Mesenteric fat pad (tissue), 1 donor: ENCODE results near the gene UPF1. TPM values are rescaled to one million over a fixed set of nuclear protein-coding genes. Genes with fewer than 3 reads are reported as not detected.

Experiments
- DNase-seq: peaks from one replicate; pipeline ENCODE4 v3.0.0-alpha.2; 2020; ENCODE audit warnings: low spot score
- total RNA-seq: library from RNA; stranded (reverse); fragmentation: NEBNext Ultra II Directional; extraction: Animal tissue kit (Norgen Biotek cat#: 25700); gene quantifications from one replicate; pipeline ENCODE4 v1.2.1, GENCODE V29; 2021
- donor health status: DM: yes; HTN: yes; CAD: no.

UPF1 gene
- total RNA-seq, 1 donor from 2014 or later, result 53.8 TPM

DNA sequence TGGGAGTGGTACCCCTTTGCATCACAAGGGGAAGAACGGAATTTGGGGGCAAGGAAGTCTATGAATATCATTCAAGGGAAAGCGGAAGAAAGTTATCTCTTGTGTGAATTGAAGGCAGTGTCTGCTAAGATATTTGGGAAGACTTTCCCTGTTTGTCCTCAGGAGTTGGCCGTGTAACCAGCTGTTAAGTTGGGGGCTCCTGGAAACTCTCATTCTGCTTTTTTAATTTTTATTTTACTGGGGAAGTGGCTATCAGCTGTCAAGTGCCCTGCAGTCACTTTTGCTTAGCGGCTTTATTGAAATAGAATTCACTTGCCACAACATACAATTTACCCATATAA lies 2.9 kb downstream of the UPF1 start:
- no peak for DNase-seq

DNA sequence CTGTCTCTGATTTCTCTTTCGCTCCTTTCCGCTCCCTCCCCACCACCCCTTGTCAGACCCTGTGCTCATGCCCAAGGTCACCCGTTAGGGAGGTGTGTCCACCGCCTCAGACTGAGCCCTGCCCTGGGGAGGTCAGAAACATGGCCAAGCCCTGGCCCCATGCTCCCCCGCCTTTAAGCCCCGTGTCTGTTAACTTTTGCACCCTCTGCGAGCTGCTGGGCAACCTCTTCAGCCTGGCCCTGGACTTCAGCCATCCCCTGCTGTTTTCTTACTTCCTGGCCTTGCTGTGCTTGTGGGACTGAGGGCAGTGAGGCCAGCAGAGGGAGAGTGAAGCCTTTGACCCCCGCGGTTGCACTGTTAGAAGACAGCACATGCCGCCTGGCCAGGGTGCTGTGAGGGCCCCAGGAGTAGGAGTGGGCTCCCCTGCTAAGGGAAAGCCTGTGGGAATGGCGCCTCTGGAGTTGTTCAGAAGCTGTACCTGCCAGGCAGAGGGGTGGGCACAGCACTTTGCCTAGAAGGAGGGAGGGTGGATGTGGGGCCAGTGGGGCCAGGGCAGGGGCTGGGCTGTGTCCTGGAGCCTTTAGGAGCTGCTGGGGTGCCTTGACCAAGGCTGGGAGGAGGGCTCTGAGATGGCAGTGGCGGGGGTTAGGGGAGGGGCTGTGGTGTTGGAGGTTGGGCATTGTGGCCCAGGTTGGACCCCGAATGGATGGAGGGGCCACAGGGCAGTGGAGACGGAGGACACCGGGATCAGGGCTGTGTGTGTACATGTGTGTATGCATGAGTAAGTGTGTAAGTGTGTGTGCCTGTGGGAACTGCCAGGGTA lies 7.9 kb downstream of the UPF1 start:
- DNase-seq, result no peak

DNA sequence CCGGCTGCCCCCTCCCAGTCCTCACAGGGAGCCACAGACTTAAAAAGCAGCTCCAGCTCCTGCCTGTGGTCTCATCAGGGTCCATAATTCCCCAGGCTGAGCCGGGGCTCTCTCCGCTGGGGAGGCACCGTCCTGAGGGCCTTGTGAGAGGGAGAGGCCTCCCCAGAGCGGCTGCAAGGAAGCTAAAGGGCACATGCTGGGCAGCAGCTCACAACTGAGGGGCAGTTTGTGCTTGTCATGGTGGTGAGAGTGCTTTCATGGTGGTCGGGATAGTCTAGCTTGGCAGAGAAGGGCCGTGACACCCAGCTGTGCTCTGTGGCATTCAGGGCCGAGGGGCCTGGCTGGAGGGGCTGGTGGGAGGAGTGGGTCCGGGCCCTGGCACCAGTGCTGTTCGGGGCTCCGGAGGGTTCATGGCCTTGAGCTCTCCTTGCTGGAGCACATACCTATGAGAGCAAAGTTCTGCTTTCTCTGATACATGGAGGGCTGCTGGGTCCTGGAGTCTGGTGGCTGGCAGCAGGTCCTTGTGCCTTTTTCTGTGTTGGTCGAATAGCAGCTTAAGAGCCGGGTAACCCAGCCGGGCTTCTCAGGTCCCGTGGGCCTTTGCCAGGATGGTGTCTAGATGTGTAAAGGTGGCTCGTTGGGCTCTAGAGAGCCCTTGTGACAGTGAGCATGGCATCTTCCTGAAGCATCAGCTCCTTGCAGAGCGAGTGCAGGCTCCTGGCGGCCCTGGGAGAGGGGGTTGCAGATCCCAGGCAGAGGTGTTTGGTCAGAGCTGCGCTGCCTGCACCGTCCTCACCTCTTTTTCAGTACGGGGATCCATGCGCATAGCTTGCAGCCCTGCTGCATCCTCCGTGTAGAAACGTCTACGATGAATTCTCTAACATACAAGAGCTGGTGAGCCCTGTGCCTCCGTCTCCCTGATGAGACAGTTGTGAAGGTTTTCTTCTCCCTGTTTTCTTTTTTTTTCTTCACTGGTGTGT lies 8.8 kb downstream of the UPF1 start:
- no peak for DNase-seq

DNA sequence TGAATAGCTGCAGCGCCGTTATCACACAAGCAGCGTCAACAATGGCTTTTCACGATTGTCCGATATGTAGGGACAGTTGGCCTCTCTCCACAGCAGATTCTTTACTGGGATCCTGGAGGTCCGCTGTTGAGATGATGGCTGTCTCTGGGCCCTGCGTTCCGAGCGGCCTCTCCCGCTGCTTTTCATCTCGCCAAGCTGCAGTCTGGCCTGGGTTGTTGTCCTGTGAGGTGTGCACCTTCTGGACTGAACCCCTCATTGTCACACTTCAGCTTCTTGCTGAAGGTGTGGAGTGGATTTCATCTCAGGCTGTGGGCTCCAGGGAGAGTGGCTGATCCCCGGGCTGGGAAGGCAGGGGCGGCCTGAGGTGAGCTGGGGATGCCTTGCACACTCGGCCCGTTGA lies 9.6 kb downstream of the UPF1 start:
- no peak for DNase-seq

DNA sequence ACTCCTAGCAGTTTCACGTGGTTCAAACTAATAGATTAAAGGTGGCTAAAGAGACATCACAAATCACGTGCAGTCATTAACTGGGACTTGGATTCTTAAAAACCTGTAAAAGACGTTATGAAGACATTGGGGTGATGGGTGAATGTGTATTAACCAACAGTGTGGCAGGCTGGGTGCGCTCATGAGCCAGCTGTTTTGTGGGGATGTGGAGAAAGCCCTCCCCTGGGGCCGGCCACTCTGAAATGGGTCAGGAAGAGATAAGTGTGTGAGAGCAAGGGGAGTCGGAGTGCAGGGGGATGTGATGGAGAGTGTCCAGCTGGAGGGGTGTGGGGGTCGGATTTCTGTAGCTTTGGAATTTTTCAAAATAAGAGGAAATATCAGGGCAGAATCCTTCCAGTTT lies 10.4 kb downstream of the UPF1 start:
- DNase-seq, result no peak

DNA sequence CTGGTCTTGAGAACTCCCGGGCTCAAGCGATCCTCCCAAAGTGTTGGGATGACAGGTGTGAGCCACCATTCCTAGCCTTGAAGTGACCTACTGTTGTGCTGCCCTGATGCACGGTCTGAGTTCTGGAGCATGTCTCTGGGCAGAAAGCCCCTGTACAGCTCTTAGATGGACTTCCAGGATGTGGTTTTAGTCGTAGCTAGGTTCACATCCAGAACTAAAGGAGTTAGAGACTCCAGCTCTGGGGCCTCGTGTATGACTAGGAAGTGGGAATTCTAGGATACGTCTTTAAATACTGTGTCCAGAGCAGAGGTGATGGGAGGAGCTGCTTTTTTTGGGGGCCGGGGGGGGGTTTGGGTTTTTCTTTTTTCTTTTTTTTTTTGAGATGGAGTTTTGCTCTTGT lies 12.2 kb downstream of the UPF1 start:
- DNase-seq, result no peak

DNA sequence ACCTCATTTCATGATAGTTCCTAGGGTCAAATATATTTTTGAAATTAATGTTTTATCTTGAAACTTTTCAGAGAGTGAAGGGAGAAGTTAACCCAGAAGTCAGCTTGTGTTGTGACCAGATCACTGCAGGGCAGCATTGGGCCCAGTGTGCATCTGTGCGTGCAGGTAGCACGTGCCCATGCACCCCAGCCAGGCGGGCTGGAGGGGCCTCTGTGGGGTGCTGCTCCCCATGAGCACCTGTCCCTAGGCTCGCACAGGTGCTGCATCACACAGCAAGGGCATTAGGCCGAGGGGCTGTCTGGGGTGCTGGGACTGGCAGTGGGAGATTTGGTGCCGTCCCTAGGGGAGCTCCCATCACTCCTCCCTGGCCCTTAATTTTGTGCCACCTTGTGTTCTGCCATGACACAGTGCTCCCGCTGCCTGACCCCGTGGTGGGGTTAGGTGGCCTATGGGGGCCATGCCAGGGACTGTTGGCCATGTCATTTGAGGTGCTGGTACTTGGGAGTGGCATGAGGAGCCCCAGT lies 13.1 kb downstream of the UPF1 start:
- no peak for DNase-seq

DNA sequence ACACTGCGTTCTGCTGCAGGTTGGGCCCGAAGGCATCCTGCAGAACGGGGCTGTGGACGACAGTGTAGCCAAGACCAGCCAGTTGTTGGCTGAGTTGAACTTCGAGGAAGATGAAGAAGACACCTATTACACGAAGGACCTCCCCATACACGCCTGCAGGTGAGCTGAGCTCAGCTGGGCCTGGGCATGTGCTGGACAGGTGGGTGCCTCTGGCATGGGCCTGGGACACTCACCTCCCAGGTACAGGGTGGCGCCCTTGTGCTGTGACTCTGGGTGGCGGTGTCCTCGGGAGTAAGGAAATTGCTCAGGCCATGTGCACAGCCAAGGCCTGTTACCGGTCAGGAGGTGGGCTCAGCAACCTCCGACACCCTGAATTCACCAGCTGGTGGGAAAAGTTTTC lies 14.2 kb downstream of the UPF1 start:
- no peak for DNase-seq

DNA sequence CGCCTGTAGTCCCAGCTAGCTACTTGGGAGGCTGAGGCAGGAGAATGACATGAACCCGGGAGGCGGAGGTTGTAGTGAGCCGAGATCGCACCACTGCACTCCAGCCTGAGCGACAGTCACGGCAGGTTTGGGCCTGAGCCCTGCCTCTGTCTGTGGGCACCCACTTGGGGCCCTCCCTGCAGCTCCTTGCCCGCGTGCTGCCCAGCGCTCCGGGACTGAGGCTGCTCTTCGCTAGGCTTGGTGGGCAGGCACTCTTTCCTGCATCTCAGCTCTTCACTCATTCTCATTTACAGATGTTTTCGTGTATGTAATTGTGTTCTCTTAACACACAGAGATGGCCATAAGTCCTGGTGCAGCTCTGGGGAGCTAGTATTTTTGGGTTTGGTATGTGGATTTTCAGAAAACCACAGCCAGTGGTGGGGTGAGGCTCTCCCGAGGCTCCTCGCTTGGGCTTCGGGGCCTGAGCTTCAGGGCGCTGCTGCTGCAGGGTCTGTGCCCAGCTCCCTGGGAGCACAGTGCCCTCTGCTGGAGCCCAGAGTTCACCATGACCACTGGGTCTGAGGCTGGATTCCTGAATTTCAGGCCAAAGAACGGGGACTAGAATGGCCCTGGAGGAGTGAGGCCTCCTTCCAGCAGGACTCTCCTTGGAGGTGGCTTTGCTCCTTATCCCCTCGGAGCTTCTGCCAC lies 15.2 kb downstream of the UPF1 start:
- no peak for DNase-seq

DNA sequence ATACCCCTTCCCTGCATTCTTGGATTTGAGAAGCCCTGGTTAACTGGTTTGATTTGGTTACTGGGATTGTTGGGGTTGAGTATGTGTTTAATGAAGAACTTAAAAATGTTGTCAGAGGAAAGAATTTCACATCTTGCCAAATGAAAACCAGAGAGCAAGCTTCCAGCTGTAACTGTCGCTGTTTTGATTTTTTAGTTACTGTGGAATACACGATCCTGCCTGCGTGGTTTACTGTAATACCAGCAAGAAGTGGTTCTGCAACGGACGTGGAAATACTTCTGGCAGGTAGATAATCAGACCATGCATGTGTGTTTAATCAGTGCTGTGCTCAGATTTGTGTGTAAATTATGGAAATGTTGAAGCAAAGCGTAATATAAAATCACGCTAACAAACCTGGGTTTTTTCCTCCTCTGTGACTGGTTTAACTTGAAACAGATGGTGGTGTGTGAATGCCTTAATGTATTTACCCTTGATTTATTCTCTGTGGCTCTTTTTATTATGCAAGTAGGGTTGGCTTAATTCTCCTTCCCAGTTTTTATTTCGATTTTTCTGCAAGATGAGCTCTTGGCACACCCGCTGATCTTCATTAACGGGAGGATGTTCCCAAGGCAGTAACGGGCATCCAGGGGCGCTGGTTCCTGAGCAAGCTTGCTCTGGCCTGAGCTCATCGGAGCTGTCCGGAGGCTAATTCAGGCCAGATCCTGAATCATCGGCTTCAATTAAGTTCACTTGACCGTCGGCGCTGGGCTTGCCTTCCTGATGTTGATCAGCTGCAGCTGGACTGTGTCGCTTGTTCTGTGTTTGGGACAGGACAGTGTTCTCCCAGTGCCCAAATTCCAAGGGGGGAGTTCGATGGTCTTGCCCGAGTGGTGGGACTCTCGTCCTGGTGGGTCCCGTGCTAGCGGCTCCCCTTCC lies 16.0 kb downstream of the UPF1 start:
- no peak for DNase-seq

DNA sequence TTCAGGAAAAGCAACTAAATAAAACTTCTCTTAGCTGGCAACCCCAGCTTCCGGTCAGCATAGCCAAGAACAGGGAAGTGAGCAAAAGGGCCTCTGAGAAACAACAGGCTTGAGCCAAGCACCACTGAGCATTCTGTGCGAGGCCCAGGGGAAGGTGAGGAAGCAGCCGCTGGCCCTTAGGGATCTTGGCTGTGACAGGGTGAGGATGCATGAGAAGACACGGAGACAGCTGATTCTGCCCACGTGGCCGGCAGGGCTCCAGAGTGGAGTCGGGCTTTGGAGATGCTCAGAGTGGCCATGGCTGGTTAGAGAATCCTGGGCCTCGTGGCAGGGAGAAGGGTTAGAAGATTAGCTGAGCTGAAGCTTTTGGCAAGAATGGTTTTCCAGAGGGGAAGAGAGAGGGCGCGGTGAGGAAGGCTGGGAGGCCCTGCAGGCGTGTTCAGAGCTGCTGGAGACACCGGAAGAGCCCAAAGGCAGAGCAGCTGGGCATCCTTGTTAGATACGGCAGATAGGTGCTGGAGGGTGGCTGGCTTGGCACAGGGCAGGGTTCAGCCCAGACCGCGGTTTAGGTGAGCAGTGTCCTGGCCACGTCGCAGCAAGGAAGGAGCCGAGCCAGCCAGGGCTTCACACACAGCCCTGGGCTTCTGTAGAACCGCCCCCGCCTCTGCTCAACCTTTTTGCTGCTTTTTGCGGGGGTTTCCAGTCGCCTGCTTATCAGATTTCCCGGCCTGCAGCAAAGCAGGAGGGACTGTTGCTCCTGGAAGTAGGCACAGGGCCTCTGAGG lies 17.3 kb downstream of the UPF1 start:
- DNase-seq, result no peak

DNA sequence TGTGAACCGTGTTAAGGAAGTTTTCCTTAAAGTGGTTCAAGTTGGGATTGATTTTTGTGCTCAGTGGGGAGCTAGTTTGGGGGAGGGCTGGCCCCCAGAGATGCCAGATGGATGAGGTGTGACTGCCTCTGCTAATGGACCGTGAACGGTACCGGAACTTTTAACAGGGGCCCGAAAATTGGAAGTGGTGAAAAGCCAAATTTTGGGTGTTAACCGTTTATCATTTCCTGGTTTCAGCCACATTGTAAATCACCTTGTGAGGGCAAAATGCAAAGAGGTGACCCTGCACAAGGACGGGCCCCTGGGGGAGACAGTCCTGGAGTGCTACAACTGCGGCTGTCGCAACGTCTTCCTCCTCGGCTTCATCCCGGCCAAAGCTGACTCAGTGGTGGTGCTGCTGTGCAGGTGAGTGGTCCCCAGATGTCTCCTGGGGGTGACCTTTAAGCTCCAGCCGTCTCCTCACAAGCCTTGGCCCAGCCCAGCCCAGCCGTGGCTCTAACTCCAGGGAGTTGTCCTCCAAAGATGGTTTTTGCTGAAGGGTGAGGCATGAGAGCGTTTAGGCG lies 18.2 kb downstream of the UPF1 start:
- no peak for DNase-seq

DNA sequence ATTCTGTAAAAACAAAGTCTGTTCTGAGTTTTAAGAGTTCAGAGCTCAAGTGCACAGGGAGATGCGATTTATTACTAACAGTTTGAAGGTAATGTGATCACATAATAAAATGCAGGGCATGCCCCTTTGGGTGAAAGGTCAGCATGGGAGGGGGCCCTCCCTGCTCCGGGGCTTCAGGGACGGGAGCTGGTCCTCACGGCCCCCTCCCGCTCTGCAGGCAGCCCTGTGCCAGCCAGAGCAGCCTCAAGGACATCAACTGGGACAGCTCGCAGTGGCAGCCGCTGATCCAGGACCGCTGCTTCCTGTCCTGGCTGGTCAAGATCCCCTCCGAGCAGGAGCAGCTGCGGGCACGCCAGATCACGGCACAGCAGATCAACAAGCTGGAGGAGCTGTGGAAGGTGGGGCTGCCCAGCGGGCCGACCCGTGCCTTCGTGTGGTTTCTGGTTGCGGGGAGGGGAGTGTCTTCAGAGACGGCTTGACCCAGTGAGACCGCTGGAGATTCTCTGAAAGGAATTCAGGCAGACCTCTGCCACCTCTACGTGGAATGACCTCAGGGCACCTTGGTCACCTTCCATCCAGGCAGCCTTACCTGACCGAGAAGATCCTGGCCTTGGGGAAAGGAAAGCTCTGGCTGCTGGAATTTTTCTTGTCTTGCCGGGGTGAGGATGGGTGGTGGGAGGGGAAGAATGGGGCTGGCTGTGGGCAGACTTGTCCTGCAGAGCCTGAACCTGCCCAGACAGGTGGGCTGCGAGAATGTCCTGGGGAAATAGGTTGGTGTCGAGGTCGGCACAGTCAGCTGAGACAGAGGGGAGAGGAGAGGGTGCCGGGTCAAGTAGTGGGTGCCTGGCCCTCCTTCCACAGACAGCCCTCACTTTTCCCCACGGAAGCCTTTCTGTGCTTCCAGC lies 19.0 kb downstream of the UPF1 start:
- DNase-seq, result no peak

DNA sequence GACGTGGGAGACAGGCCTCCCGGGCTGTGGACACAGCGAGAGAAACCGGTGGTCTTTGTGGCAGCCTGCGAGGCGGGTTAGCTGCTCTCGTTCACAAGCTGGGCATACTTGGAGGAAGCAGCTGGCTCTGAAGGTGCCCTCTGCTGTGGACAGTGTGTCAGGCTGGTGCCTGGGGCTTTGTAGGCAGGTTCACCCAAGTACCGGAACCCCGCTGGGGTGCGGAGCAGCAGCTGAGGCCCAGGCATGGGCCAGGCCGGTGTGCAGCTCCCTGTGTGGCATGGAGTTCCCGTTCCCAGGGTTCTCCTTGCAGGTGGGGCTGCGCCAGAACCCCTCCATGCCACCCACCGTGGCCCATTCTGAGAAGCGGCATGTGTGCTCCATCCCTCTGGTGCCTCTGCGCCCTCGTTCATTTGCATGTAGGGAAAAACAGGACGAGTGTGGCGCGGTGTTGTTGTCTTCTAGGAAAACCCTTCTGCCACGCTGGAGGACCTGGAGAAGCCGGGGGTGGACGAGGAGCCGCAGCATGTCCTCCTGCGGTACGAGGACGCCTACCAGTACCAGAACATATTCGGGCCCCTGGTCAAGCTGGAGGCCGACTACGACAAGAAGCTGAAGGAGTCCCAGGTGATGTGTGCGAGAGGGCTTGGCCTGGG lies 20.0 kb downstream of the UPF1 start:
- DNase-seq, result no peak

DNA sequence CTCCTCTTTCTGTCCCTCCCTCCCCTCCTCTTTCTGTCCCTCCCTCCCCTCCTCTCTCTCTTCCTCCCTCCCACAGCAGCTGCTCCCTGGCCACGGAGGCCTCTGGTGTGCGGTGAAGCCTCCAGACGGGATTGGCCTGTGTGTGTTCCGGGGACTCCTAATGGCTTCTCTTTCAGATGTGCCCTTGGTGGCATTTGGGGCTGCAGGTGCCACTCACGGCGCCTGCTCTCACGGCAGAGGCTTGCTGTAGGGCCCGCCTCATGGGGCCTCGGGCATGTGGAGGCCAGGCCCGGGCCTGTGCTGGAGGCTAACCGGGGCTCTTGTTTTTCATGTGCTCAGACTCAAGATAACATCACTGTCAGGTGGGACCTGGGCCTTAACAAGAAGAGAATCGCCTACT lies 20.9 kb downstream of the UPF1 start:
- no peak for DNase-seq

DNA sequence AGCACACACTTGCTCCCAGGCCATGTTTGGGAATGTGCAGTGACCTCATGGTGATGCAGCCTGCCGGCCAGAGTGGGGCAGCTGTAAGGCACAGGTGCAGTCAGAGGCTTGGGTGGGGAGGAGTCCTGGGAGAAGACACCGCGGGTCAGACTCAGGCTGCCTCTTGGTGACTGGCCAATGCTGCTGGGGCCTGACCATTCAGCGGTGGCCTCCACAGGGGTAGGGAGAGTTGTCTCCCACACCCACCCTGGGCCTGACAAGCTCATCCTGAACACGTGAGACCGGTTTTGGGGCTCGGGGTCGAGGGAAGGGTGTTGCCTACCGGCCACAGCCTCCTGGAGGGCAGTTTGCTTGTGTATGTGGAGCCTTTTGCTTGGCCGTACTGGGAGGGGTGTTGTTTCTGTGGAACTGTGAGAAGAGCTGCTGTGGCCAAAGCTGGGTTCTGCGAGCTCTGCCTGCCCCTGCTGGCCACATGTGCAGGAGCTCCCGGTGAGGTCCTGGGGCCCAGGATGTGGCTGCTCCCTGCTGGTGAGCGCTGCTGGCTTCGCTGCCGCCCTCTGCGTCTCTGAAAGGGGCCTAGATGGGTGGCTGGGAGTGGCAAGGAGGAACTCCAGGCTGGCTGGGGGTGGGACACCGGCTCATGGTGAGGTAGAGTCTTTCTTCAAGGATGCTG lies 22.1 kb downstream of the UPF1 start:
- no peak for DNase-seq

DNA sequence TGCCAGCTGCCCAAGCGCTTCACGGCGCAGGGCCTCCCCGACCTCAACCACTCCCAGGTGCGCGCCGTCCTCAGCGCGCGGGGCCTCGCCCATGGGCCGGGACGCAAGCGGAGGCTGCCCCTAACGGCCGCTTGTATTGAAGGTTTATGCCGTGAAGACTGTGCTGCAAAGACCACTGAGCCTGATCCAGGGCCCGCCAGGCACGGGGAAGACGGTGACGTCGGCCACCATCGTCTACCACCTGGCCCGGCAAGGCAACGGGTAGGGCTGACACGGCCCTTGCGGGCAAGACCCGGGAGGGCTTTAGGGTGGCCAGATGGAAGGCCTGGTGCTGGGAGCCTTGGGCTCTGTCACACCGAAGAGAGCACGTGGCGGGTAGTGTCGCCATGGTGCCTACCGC lies 23.2 kb downstream of the UPF1 start:
- DNase-seq, result no peak
